ENCODE results near the gene PLK1. TPM values are rescaled to one million over a fixed set of nuclear protein-coding genes. Genes with fewer than 3 reads are reported as not detected.

Gene PLK1
- total RNA-seq, 1 donor = 24.6 TPM

DNA sequence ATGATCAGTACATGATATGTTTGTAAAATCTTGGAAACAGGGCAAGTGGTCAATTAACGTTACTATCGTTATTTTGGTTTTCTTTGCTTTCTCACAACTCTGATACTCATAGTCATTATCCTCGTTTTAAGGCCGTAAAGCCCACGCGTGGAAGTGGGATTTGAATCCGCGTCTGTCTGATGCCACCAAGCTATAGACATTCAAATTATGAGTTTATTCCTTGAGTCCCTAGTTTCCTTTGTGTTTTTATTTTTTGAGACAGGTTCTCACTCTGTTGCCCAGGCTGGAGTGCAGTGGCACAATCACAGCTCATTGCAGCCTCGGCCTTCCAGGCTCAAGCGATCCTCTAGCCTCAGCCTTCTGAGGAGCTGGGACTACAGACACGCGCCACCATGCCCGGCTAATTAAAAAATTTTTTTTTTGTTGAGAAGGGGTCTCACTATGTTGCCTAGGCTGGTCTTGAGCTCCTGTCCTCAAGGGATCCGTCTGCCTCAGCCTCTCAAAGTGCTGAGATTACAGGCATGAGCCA lies 36.4 kb upstream of the PLK1 start:
- TF ChIP-seq, protein P1, sequence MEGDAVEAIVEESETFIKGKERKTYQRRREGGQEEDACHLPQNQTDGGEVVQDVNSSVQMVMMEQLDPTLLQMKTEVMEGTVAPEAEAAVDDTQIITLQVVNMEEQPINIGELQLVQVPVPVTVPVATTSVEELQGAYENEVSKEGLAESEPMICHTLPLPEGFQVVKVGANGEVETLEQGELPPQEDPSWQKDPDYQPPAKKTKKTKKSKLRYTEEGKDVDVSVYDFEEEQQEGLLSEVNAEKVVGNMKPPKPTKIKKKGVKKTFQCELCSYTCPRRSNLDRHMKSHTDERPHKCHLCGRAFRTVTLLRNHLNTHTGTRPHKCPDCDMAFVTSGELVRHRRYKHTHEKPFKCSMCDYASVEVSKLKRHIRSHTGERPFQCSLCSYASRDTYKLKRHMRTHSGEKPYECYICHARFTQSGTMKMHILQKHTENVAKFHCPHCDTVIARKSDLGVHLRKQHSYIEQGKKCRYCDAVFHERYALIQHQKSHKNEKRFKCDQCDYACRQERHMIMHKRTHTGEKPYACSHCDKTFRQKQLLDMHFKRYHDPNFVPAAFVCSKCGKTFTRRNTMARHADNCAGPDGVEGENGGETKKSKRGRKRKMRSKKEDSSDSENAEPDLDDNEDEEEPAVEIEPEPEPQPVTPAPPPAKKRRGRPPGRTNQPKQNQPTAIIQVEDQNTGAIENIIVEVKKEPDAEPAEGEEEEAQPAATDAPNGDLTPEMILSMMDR (IDR thresholded peaks at IDR 0.05; ENCODE audit: insufficient read depth, low read depth, low read length) = no peak
- H3K4me3 ChIP-seq (ENCODE audit: low read depth, low read length) = peak overlapping the region; percentile 97
- DNase-seq (ENCODE audit: low read depth) = no peak

DNA sequence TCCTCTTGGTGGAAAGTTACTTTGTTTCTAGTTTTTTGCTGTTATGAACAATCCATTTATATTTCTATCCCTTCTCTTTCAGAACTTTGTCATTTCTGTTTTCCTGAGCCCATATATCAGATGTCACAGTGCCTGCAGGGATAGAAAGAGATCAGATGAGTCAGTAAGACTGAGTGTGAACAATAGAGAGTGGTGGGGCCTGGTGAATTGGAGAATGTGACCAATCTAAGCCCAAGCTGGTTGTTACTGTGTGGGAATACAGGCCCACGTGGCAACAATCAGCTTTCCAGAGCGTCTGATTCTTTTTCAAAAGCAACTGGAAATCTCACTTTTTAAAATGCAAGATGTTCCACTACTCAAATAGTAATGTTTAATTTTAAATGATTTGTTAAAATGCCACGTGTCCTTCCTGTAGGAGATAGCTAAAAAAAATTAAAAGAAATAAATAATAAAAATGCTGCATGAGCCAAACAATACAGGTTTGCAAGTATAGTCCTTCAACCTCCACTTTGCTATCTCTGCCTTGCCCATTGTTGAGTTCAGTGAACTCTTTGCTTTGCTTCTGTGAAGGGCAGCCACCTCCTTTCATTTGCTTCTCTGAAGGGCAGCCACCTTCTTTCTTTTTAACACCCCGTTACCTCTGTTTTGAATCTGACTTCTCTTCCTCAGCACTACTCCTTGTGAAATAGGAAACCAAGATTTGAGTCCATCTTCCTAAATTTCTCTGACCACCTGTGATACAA lies 27.8 kb upstream of the PLK1 start:
- DNase-seq (ENCODE audit: low read depth) = no peak
- TF ChIP-seq, protein P1 (IDR thresholded peaks at IDR 0.05; ENCODE audit: insufficient read depth, low read depth, low read length) = no peak
- H3K4me3 ChIP-seq (ENCODE audit: low read depth, low read length) = no peak overlapping the region

DNA sequence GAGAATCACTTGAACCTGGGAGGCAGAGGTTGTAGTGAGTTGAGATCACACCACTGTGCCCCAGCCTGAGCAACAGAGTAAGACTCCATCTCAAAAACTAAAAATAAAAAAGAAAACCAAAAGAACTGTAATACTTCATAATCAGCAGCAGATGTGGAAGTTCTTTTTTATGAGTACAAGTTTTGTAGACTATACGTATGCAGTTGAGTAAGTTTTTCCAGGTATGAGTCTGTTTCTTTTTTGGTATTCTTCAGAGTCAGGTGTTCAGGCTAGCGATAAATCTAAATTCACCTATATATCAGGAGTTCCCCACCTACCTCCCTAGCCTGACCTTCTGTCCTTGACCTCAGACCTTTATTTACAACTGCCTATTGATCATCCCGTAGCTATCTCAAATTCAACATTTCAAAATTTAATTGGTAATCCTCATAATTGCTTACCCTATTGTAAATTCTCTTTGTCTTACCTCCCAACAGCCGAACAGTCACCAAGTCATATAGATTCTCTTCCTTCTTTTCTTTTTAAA lies 26.7 kb upstream of the PLK1 start:
- DNase-seq (ENCODE audit: low read depth) = no peak
- H3K4me3 ChIP-seq (ENCODE audit: low read depth, low read length) = no peak overlapping the region
- TF ChIP-seq, protein P1 (IDR thresholded peaks at IDR 0.05; ENCODE audit: insufficient read depth, low read depth, low read length) = no peak

DNA sequence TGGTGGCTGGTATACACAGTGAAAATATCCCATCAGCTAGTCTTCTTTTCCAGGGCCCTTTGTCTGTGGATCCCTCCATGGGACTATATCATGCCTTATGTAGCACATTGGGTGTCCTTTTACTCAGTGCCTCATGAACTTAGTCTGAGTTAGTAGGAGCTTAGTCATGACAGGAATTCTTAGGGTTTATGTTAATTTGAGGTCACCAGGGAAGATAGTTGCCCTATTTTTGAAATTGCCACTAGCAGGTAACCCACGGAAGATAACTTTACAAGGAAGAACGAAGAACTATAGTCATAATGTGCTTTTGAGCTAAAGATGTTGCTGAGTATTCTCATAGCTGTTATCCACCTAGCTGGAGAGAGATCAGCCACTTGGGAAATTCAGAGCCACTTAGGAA lies 14.8 kb upstream of the PLK1 start:
- DNase-seq (ENCODE audit: low read depth) = no peak
- TF ChIP-seq, protein P1 (IDR thresholded peaks at IDR 0.05; ENCODE audit: insufficient read depth, low read depth, low read length) = no peak
- no peak overlapping the region for H3K4me3 ChIP-seq (ENCODE audit: low read depth, low read length)

DNA sequence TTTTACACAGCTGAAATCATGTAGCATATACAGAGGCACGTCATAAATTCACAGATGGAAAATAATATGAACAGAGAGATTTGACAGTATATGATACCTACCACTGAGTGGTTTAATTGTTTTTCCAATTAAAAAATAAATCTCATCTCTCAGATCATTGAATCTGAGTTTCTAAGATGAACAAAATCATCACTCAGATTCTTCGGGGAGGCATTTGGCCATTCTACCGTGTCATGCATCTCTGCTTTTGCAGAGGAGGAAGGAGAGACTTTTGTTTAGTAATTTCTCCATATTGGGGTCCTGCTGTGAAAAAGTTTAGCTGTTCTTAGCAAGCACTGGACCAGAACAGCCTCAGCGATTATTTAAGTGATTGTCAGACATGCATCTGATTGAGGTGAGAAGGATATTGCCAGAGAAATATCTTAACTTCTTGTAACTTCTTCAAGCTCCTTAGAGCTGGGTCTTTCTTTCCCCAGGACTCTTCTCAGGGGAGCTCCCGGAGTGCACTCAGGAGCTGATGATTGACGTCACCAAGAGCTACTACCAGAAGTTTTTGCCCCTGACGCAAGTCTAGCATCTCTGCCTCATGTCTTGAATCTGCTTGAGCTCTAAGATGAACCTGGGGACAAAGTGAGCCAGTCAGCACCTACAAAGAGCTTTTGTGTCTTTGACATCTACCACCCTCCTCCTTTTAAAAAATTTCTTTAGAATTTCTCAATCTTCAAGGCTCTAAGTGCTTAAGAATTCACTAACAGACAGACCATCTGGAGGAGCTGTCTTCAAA lies 11.9 kb upstream of the PLK1 start:
- no peak overlapping the region for H3K4me3 ChIP-seq (ENCODE audit: low read depth, low read length)
- TF ChIP-seq, protein P1 (IDR thresholded peaks at IDR 0.05; ENCODE audit: insufficient read depth, low read depth, low read length) = no peak
- no peak for DNase-seq (ENCODE audit: low read depth)

DNA sequence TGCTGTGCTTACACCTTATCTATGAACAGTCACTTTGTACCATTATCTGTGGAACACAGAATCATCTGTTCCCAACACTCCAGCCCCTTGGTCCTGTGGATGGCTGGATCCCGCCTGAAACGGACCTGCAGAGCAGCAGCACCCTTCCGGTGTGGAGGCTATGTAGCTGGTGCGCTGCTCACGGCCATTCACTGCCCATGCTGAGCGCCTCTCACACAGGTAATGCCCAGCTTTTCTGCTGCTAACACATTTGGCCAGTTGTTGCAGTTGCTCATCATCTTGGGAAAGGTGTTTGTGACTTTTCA lies 11.4 kb upstream of the PLK1 start:
- TF ChIP-seq, protein P1 (IDR thresholded peaks at IDR 0.05; ENCODE audit: insufficient read depth, low read depth, low read length) = no peak
- H3K4me3 ChIP-seq (ENCODE audit: low read depth, low read length) = no peak overlapping the region
- DNase-seq (ENCODE audit: low read depth) = no peak
